Mesendoderm (in vitro differentiated cells): ENCODE results near the gene TAF11.

Experiments used
- DNase-seq: peaks from one replicate; pipeline ENCODE4 v3.0.0; 2013
- H2AK5ac ChIP-seq: 2 replicates; pipeline ENCODE4 v1.6.1; 2013; ENCODE audit warnings: low read length, inconsistent platforms
- H2BK120ac ChIP-seq: 2 replicates; pipeline ENCODE4 v1.6.1; 2013; ENCODE audit warnings: low read depth, mild to moderate bottlenecking, low read length, moderate library complexity, mixed read lengths
- H2BK15ac ChIP-seq: replicated peaks from 2 replicates; pipeline ENCODE4 v1.6.1; 2013; ENCODE audit warnings: low read depth, mild to moderate bottlenecking, moderate library complexity
- H2BK5ac ChIP-seq: 2 replicates; pipeline ENCODE4 v1.6.1; 2013; ENCODE audit warnings: low read length, inconsistent platforms
- H3K18ac ChIP-seq: 2 replicates; pipeline ENCODE4 v1.6.1; 2013; ENCODE audit warnings: mild to moderate bottlenecking, low read length, mixed read lengths
- H3K23ac ChIP-seq: one replicate; pipeline ENCODE4 v1.6.1; 2013; ENCODE audit warnings: low read length
- H3K27ac ChIP-seq: 2 replicates; pipeline ENCODE4 v1.5.1; 2013; ENCODE audit warnings: low read depth, mild to moderate bottlenecking, inconsistent platforms, low read length, moderate library complexity
- H3K27me3 ChIP-seq: 2 replicates; pipeline ENCODE4 v1.6.1; 2013; ENCODE audit warnings: low read length, control low read depth, mild to moderate bottlenecking, inconsistent platforms; ENCODE audit not compliant: insufficient read depth, poor library complexity
- H3K36me3 ChIP-seq: 2 replicates; pipeline ENCODE4 v1.6.1; 2013; ENCODE audit warnings: low read length, inconsistent platforms; ENCODE audit not compliant: control insufficient read depth, insufficient read depth
- H3K4ac ChIP-seq: one replicate; pipeline ENCODE4 v1.6.1; 2013; ENCODE audit warnings: low read depth, mild to moderate bottlenecking, low read length, moderate library complexity
- H3K4me1 ChIP-seq: 2 replicates; pipeline ENCODE4 v1.6.1; 2013; ENCODE audit warnings: low read depth, low read length, inconsistent platforms; ENCODE audit not compliant: control insufficient read depth
- H3K4me2 ChIP-seq: 2 replicates; pipeline ENCODE4 v1.6.1; 2013; ENCODE audit warnings: low read length
- H3K4me3 ChIP-seq: 2 replicates; pipeline ENCODE4 v1.5.1; 2013; ENCODE audit warnings: mild to moderate bottlenecking, low read length
- H3K56ac ChIP-seq: one replicate; pipeline ENCODE4 v1.6.1; 2013; ENCODE audit warnings: low read length
- H3K79me1 ChIP-seq: 2 replicates; pipeline ENCODE4 v1.6.1; 2013; ENCODE audit warnings: low read length, inconsistent platforms
- H3K79me2 ChIP-seq: 2 replicates; pipeline ENCODE4 v1.6.1; 2013; ENCODE audit warnings: mild to moderate bottlenecking, low read length; ENCODE audit not compliant: control insufficient read depth, insufficient read depth
- H3K9ac ChIP-seq: 2 replicates; pipeline ENCODE4 v1.6.1; 2013; ENCODE audit warnings: low read length, inconsistent platforms
- H4K5ac ChIP-seq: one replicate; pipeline ENCODE4 v1.6.1; 2013; ENCODE audit warnings: low read length
- H4K8ac ChIP-seq: one replicate; pipeline ENCODE4 v1.6.1; 2013; ENCODE audit warnings: low read depth, mild to moderate bottlenecking, control low read depth, low read length, moderate library complexity
- WGBS: extraction: QIAGEN DNeasy Blood & Tissue Kit; methylation state at CpG from one replicate; pipeline ENCODE4 v1.1.7; 2013; ENCODE audit warnings: low lambda C conversion rate, missing lambda C conversion rate; ENCODE audit not compliant: insufficient coverage; ENCODE audit errors: extremely low coverage; 5-methylcytosine and 5-hydroxymethylcytosine counted together

TAF11 gene

DNA sequence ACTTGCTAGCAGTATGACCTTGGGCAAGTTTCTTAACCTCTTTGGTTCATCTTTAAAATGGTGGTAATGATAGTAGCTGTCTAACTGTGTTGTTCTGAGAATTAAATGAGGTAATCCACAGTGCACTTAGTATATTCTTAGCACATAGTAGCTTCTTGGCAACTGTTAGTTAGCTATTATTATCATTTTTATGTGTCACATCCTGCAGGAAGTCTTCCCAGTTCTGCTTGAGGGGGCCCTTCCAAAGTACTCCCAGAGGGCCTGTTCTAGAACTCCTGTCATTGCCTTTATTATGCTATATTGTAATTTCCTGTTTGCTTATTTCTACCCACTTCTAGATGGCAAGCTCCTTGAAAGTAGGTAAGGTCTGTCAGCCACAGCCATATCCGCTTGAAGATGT is 31.8 kb upstream of the TAF11 start:
- no peak overlapping the region for H3K4ac ChIP-seq
- no peak overlapping the region for H3K9ac ChIP-seq
- no peaks in the 10 kb centered on the region for H3K27me3 ChIP-seq
- H2AK5ac ChIP-seq, result no peak overlapping the region
- H2BK15ac ChIP-seq, result no peak overlapping the region
- H4K5ac ChIP-seq, result no peak overlapping the region
- H4K8ac ChIP-seq, result no peak overlapping the region
- H3K56ac ChIP-seq, result no peak overlapping the region
- H3K79me2 ChIP-seq, result peaks cover 1% of the 10 kb centered on the region
- no peak overlapping the region for H3K27ac ChIP-seq
- H3K36me3 ChIP-seq, result no peaks in the 10 kb centered on the region
- DNase-seq, result no peak
- H3K4me2 ChIP-seq, result no peak overlapping the region
- H3K23ac ChIP-seq, result no peak overlapping the region
- no peak overlapping the region for H3K4me3 ChIP-seq
- H2BK120ac ChIP-seq, result no peak overlapping the region
- no peak overlapping the region for H2BK5ac ChIP-seq
- peaks cover 3% of the 10 kb centered on the region for H3K79me1 ChIP-seq
- no CpG with 5 or more reads among the region's 1 CpG for WGBS
- no peaks in the 10 kb centered on the region for H3K4me1 ChIP-seq
- H3K18ac ChIP-seq, result no peak overlapping the region

DNA sequence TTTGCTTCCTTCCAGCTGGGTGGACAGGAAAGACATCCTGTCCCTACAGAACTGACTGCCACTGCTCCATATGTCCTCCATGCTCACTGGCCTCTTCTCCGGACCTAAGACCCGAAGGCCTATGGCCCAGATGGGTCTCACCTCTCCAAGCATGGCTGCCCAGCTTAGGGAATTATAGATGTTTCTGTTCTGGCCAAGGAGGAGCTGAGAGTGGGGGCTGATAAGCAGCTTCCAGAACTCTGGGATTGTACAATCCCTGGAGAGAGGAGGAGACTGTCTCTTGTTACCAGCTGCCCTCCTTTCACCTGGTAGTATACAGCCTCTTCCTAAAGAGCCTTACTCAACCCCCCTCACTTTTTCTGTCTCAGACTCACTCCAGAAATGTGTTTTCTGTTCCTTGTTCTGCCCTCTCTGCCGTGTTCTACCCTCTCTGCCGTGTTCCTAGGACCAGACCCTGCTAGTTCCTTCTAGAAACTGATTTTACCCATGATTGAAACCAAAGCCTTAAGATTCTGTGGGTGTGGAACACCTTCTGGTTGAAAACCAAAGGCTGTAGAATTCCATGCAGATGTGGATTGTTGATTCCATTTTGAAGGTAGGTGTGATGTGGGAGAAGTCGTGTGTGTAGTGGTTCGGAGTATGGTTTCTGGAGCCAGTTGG is 29.9 kb upstream of the TAF11 start:
- Histone ChIP-seq H3K56ac (no peak overlapping the region), H3K4me1 (no peaks in the 10 kb centered on the region), H3K27me3 (no peaks in the 10 kb centered on the region), H2BK120ac (no peak overlapping the region), H3K4ac (no peak overlapping the region), H3K9ac (no peak overlapping the region), H3K18ac (no peak overlapping the region), H4K8ac (no peak overlapping the region), H3K79me2 (peaks cover 4% of the 10 kb centered on the region), H4K5ac (no peak overlapping the region), H2BK15ac (no peak overlapping the region), H2BK5ac (no peak overlapping the region), H3K23ac (no peak overlapping the region), H3K4me2 (no peak overlapping the region), H3K79me1 (peaks cover 3% of the 10 kb centered on the region), H2AK5ac (no peak overlapping the region), H3K27ac (no peak overlapping the region), H3K36me3 (no peaks in the 10 kb centered on the region), H3K4me3 (no peak overlapping the region)
- WGBS, result no CpG with 5 or more reads among the region's 6 CpGs
- DNase-seq, result no peak

DNA sequence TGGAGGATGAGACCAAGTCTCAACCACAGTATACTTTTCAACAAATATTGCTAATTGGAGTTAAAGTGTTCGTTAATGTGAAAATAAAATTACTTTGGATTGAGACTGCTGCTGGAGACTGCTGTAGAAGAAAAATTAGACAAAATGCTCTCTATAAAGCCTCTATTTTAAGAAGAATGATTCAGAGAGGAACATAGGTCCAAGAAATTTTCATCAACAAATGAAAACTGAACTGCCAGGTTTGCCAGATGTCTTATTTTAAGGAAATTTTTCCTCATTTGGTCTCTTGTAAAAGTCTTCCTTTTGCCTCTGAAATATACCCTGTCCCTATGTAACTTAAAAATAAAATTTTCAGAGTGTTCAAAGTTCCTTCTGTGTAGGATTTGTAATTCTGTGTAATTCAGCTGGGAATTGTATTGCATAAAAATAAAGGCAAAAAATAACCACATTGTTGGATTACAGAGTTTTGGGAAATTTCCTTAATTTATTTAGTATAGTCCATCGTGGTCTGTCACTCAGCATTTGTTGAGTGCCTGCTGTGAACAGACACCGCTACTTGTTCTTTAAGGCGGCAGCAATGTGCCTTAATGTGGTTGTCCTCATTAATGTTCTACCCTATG is 28.6 kb upstream of the TAF11 start:
- H3K79me1 ChIP-seq, result peaks cover 6% of the 10 kb centered on the region
- no peaks in the 10 kb centered on the region for H3K4me1 ChIP-seq
- no peak overlapping the region for H2BK120ac ChIP-seq
- no peak overlapping the region for H3K9ac ChIP-seq
- peaks cover 4% of the 10 kb centered on the region for H3K79me2 ChIP-seq
- no peak overlapping the region for H3K4ac ChIP-seq
- no peaks in the 10 kb centered on the region for H3K27me3 ChIP-seq
- no peak overlapping the region for H3K18ac ChIP-seq
- H3K4me2 ChIP-seq, result no peak overlapping the region
- no peak overlapping the region for H4K5ac ChIP-seq
- DNase-seq, result no peak
- no peak overlapping the region for H2BK15ac ChIP-seq
- H3K23ac ChIP-seq, result no peak overlapping the region
- no peak overlapping the region for H3K4me3 ChIP-seq
- no peak overlapping the region for H4K8ac ChIP-seq
- WGBS, result no CpG with 5 or more reads among the region's 4 CpGs
- no peak overlapping the region for H3K56ac ChIP-seq
- H2AK5ac ChIP-seq, result no peak overlapping the region
- no peaks in the 10 kb centered on the region for H3K36me3 ChIP-seq
- no peak overlapping the region for H2BK5ac ChIP-seq
- H3K27ac ChIP-seq, result no peak overlapping the region

DNA sequence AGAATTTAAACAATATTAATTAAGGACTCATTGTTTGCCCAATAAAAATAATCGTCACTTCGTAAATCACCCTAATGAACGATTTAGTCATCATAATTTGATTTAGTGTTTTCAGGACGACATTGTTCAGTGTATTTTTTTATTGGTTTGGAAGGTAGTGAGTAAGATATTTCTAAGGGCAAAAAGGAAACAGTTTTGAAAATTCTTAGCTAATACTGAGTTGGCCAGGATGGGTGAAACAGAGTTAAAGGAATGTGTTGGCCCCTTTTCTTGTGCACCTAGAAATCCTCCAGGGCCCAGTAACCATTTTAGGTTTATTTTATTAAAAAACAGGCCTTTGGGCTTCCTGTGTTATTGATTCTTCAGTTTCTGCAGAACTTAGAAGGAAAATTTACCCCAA is 26.5 kb upstream of the TAF11 start:
- no peaks in the 10 kb centered on the region for H3K27me3 ChIP-seq
- H3K9ac ChIP-seq, result no peak overlapping the region
- no peak overlapping the region for H2BK120ac ChIP-seq
- H2BK15ac ChIP-seq, result no peak overlapping the region
- H4K5ac ChIP-seq, result no peak overlapping the region
- H3K27ac ChIP-seq, result no peak overlapping the region
- no peaks in the 10 kb centered on the region for H3K4me1 ChIP-seq
- no peak overlapping the region for H2BK5ac ChIP-seq
- no peak overlapping the region for H3K18ac ChIP-seq
- no peak overlapping the region for H3K23ac ChIP-seq
- H3K56ac ChIP-seq, result no peak overlapping the region
- no peak overlapping the region for H4K8ac ChIP-seq
- no peak overlapping the region for H3K4me2 ChIP-seq
- WGBS, result no CpG with 5 or more reads among the region's 4 CpGs
- no peaks in the 10 kb centered on the region for H3K36me3 ChIP-seq
- H3K4ac ChIP-seq, result no peak overlapping the region
- H2AK5ac ChIP-seq, result no peak overlapping the region
- peaks cover 16% of the 10 kb centered on the region for H3K79me1 ChIP-seq
- no peak for DNase-seq
- no peak overlapping the region for H3K4me3 ChIP-seq
- peaks cover 9% of the 10 kb centered on the region for H3K79me2 ChIP-seq

DNA sequence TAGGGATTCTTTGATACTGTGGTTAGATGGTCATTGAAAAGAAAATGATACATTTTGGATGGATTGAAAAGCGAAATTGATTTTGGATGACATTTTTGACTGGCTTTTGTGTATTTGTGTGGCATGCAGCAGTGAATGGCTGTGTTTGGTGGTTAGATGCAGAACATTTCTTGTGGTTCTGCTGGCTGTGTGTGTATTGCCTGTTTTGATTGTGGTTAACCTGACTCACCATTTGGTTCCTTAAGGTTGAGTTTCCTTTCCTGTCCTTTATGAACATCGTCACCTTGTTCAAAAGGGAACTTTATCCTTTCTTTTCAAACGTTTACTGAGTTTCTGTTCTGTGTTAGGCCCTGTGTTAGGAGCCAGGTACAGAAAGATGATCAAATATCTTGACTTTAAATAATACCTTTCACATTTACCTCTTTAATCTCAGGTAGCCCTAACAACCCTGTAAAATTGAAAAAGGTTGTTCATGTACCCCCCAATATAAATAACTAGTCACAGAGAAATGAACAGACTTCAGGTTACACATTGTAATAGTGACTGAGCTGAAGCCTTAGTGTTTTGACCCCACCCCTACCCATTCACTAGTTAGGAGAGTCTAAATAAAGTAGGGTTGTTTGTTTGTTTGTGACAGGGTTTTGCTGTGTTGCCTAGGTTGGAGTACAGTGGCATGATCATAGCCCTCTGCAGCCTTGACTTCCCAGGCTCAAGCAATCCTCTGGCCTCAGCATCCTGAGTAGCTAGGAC is 25.0 kb upstream of the TAF11 start:
- H3K79me2 ChIP-seq, result peaks cover 9% of the 10 kb centered on the region
- H2BK5ac ChIP-seq, result no peak overlapping the region
- H3K4me2 ChIP-seq, result no peak overlapping the region
- H2BK120ac ChIP-seq, result no peak overlapping the region
- peaks cover 16% of the 10 kb centered on the region for H3K79me1 ChIP-seq
- H2BK15ac ChIP-seq, result no peak overlapping the region
- H3K18ac ChIP-seq, result no peak overlapping the region
- no peaks in the 10 kb centered on the region for H3K27me3 ChIP-seq
- no peak overlapping the region for H3K56ac ChIP-seq
- H3K4me3 ChIP-seq, result no peak overlapping the region
- no peak overlapping the region for H3K23ac ChIP-seq
- H3K27ac ChIP-seq, result no peak overlapping the region
- no peak overlapping the region for H3K4ac ChIP-seq
- WGBS, result 100% methylated on average over 1 of the region's 3 CpGs
- no peak overlapping the region for H4K5ac ChIP-seq
- H3K36me3 ChIP-seq, result no peaks in the 10 kb centered on the region
- no peak overlapping the region for H2AK5ac ChIP-seq
- no peak overlapping the region for H4K8ac ChIP-seq
- H3K9ac ChIP-seq, result no peak overlapping the region
- no peaks in the 10 kb centered on the region for H3K4me1 ChIP-seq
- DNase-seq, result no peak
